Vagina (tissue), 2 donors: ENCODE data around the gene SPECC1L.

Experiments
- CTCF ChIP-seq, 3 experiments: fragments of 450-650 bp in 2 of 3; fragments of 200-600 bp in 1 of 3; sonication (generic) in 1 of 3; IDR thresholded peaks; one replicate each; pipeline ENCODE4 v1.5.1; 2017 to 2019; ENCODE audit warnings: antibody characterized with exemption in 3 of 3, mild to moderate bottlenecking in 2 of 3, moderate library complexity in 2 of 3
- POLR2A ChIP-seq, 2 donors: fragments of 450-650 bp; IDR thresholded peaks; one replicate each; pipeline ENCODE4 v1.6.1; 2017; ENCODE audit warnings: antibody characterized with exemption in 2 of 2, mild to moderate bottlenecking in 2 of 2, moderate library complexity in 2 of 2

- TF ChIP-seq CTCF (IDR thresholded peaks at IDR 0.05) (no peak), POLR2A (IDR thresholded peaks at IDR 0.05) (no peak)
These were observed 18.5 kb downstream of the SPECC1L start for GRCh38 chr22:24289114-24289513.
